CD4-positive, alpha-beta T cell treated with Interleukin-4 for 4 hours (primary cell): ENCODE results near the gene FGGY.
"Not testable (repeated sequence)": the region's sequence is repeated elsewhere in the genome, so short reads cannot be mapped to it uniquely, and the experiment has no call there.

Experiments used
- DNase-seq: peaks from one replicate; pipeline ENCODE4 v3.0.0-alpha.2; 2020

Gene FGGY

GRCh38 chr1:59521456-59521855, 224.6 kb downstream of the FGGY start:
- no peak for DNase-seq

- DNase-seq = no peak
Observed at GRCh38 chr1:59522925-59523505, 226.1 kb downstream of the FGGY start.

GRCh38 chr1:59523745-59524450, 227.0 kb downstream of the FGGY start:
- no peak for DNase-seq

- no peak for DNase-seq
Observed at GRCh38 chr1:59526240-59526639, 229.3 kb downstream of the FGGY start.

- no peak for DNase-seq
Observed at GRCh38 chr1:59528471-59528870, 231.6 kb downstream of the FGGY start.

- no peak for DNase-seq
Observed at GRCh38 chr1:59528900-59529299, 232.0 kb downstream of the FGGY start.

GRCh38 chr1:59530119-59530518, 233.2 kb downstream of the FGGY start:
- DNase-seq = no peak

GRCh38 chr1:59532102-59532501, 235.2 kb downstream of the FGGY start:
- DNase-seq = no peak

GRCh38 chr1:59538476-59538875, 241.6 kb downstream of the FGGY start:
- DNase-seq = not testable (repeated sequence)

GRCh38 chr1:59539961-59540681, 243.2 kb downstream of the FGGY start:
- DNase-seq = no peak

GRCh38 chr1:59541161-59541560, 244.3 kb downstream of the FGGY start:
- DNase-seq = no peak

GRCh38 chr1:59541891-59542290, 245.0 kb downstream of the FGGY start:
- no peak for DNase-seq

- DNase-seq = no peak
Observed at GRCh38 chr1:59543211-59543668, 246.3 kb downstream of the FGGY start.

- no peak for DNase-seq
Observed at GRCh38 chr1:59544615-59545293, 247.9 kb downstream of the FGGY start.

GRCh38 chr1:59545830-59546229, 248.9 kb downstream of the FGGY start:
- DNase-seq = no peak

- DNase-seq = no peak
Observed at GRCh38 chr1:59549066-59549837, 252.4 kb downstream of the FGGY start.

- DNase-seq = no peak
Observed at GRCh38 chr1:59549903-59550302, 253.0 kb downstream of the FGGY start.

- DNase-seq = no peak
Observed at GRCh38 chr1:59552007-59552406, 255.1 kb downstream of the FGGY start.

- DNase-seq = no peak
Observed at GRCh38 chr1:59553371-59553770, 256.5 kb downstream of the FGGY start.

- DNase-seq = no peak
Observed at GRCh38 chr1:59554011-59554663, 257.2 kb downstream of the FGGY start.

GRCh38 chr1:59554752-59555151, 257.9 kb downstream of the FGGY start:
- no peak for DNase-seq

GRCh38 chr1:59556398-59556797, 259.5 kb downstream of the FGGY start:
- no peak for DNase-seq
